DOHH2 (cell line): Measurements from ENCODE around the gene SPOP.

ENCODE experiments used
- EZH2phosphoT487 ChIP-seq: fragments of 200-600 bp; sonication (generic); IDR thresholded peaks from 2 replicates; pipeline ENCODE4 v1.6.1; 2017; ENCODE audit warnings: borderline replicate concordance, mild to moderate bottlenecking, antibody characterized with exemption, low read length, moderate library complexity, mixed read lengths
- TF ChIP-seq, protein P1 (sequence below): fragments of 200-600 bp; sonication (generic); IDR thresholded peaks from one replicate; pipeline ENCODE4 v1.5.1; 2014; ENCODE audit warnings: antibody characterized with exemption, mild to moderate bottlenecking, low read depth, low read length; ENCODE audit not compliant: poor library complexity, severe bottlenecking

DNA sequence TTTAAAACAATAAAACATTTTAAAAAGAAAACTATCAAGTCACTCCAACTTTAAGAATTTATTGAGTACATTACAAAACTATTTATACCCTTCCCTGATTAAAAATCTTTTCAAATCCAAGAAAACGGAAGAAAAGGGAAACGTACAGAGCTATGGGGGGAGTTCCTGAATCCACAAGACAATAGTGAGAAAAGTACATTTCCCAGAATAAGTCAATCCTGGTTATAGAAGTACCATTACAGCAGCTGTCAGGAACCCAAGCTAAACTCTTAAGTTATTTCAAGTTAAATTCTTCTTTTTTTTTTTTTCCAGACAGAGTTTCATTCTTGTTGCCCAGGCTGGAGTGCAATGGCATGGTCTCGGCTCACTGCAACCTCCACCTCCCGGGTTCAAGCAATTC, 45.7 kb downstream of the SPOP start:
- TF ChIP-seq, protein P1, sequence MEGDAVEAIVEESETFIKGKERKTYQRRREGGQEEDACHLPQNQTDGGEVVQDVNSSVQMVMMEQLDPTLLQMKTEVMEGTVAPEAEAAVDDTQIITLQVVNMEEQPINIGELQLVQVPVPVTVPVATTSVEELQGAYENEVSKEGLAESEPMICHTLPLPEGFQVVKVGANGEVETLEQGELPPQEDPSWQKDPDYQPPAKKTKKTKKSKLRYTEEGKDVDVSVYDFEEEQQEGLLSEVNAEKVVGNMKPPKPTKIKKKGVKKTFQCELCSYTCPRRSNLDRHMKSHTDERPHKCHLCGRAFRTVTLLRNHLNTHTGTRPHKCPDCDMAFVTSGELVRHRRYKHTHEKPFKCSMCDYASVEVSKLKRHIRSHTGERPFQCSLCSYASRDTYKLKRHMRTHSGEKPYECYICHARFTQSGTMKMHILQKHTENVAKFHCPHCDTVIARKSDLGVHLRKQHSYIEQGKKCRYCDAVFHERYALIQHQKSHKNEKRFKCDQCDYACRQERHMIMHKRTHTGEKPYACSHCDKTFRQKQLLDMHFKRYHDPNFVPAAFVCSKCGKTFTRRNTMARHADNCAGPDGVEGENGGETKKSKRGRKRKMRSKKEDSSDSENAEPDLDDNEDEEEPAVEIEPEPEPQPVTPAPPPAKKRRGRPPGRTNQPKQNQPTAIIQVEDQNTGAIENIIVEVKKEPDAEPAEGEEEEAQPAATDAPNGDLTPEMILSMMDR, result no peak
- TF ChIP-seq EZH2phosphoT487, result no peak
